GM11168 (cell line): Measurements from ENCODE around the gene INHBA.

Source experiments
- in situ Hi-C: fragments of 300-500 bp; cut with MboI; formaldehyde crosslinking; loops from one replicate; pipeline ENCODE4 v1.12.0; 2022; ENCODE audit warnings: low sequenced_read_pairs; ENCODE audit not compliant: unreplicated experiment

The INHBA gene

DNA sequence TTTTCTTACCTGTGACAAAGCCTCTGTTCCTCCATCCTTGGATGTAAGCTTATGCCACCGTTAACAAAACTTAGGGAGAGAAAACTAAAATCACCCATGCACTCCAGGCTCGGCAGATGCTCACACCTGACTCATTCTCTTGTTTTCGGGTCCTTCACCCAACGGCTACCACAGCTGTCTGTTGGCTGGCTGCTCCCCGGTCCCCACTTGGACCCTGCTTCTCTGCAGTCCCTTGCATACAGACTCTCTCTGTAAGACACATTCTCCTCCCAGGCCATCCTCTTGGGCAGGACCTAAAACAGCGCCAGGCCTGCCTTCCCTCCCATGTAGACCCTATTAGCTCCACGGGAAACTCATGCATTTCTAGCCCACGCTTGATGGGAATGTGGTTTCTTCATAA, 12.1 kb upstream of the INHBA start:
- in situ Hi-C loops: no loop called here

DNA sequence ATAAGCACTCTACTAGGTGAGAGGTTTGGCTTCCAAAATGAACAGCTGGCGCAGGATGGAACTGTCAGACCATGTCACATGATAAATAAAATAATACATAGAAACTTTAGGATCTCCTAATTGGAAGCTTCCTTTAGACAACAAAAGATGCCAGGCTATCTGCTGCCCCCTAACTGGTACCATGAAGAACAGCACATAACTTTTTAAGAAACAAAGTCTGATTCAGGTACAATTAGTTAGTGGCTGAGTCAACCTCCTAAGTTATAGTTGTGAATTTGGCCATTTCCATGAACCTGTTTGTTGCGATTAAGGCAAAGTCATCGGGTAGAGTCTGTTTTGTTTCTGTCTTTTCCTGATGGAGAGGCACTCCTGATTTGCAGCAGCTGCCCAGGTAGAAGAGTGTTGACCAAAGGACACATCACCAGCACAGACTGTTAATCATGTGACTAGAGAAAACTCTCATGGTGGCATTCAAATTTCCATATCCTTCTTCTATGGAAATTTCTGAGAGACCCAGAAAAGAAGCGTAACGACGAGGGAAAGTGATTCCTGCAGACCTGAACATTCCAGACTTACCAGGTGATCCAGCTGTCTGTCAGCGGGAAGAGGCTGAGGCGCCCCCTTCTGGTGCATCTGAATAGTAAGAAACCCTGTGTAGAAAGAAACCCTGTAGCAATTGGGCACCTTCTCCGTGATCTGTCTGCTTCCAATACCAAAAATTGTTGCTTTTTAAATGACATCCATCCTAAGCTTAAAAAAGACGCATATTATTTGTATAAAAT, 8.6 kb upstream of the INHBA start:
- in situ Hi-C loops: no loop called here

DNA sequence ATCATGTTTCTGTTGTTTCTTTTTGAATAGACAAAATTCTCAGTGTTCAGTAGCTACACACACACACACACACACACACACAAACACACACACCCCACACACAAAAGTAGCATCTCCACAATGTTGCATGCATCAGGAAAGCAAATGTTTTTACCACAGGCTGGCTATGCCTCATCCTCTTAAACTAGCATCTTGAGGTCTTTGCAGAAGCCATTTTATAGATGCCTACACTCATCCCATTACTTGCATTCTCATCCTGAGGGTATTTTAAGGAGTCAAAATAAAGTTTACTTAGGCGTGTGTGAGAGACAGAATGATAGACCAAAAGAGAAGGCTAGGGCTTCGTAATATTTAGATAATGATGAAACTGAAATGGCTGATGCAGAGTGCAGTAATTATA, 7.9 kb upstream of the INHBA start:
- in situ Hi-C loops: no loop called here

DNA sequence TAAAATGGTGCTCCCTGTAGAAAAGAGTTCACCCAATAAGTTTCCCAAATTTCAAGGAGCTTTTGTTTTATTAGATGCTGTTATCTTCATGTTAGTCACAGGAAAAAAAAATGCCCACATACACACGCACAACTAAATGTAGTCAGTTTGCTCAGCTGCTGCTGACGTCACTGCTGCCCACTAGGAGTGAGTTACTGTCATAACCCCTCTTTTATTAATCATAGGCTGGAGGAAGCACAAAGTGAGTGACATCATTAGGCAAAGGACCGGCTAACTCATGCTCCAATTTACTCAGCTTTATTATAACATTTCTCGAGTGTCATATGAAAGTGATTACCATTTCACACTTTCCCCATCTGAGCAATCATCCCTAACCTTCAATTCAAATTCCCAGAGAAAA, 6.7 kb upstream of the INHBA start:
- in situ Hi-C loops: no loop called here

DNA sequence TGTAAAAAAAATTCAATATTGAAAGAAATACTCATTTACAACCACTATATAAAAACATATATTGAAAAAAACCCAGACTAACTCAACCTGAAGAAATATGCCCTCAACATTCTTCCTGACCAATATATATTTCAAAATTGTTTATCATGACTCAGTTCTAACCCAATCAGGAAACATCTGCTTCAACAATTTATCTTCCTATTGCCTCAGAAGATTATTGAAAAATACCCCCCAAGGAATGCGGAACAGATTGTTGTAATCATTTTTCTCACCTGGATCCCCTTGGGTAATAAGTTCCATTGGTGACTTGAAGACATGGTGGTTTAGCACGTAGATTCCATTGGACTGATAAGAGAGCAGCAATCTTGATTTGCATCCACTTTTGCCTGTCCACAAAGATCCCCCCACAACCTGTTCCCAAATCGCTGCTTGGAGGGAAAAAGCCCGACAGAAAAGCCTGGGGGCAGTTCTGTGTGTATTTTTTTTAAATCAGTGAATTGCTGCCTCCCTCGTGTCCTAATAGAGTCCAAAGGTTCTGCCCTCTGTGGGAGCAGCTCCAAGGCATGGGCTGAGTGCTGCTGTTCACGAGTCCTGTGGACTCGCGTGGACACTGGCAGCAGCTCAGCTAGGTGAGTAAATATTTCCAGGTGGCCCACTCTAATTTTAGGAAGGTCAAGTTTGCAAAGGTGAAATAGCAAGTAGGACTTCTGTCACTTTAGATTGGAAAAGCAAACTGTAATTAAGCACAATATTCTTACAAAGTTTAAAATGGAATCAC, 5.9 kb upstream of the INHBA start:
- in situ Hi-C loops: no loop called here

DNA sequence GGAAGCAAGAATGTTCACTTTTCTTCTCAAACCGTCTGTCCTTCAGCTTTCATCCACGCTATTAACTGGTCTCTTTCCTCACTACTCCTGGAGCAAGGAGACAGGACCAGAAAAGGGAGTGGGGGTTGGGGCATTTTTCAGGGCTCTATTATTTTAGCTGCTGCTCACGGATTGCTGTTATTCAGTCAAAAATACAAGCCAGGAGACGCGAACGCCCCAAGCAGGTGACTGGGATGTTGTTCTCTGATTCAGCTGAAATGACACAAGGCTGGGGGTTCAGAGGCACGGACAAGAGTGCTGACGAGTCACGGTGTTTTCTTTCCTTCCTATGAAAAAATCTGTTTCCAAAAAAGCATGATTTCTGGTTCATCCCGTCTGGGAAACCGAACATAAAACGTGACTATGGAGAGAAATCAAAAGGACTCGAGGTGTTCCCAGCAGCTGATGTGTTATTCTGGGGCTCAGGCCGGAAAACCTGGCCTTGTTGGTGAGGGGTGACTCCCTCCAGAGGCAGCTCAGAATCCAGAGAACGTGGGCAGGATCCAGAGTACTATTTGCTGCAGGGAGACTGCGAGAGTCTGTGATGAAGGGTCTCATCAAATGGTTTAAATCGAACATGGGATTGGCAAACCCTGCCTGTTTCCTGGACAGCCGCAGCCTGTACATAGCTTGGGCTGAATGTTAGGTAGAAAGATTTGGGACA, 3.5 kb upstream of the INHBA start:
- in situ Hi-C loops: no loop called here

DNA sequence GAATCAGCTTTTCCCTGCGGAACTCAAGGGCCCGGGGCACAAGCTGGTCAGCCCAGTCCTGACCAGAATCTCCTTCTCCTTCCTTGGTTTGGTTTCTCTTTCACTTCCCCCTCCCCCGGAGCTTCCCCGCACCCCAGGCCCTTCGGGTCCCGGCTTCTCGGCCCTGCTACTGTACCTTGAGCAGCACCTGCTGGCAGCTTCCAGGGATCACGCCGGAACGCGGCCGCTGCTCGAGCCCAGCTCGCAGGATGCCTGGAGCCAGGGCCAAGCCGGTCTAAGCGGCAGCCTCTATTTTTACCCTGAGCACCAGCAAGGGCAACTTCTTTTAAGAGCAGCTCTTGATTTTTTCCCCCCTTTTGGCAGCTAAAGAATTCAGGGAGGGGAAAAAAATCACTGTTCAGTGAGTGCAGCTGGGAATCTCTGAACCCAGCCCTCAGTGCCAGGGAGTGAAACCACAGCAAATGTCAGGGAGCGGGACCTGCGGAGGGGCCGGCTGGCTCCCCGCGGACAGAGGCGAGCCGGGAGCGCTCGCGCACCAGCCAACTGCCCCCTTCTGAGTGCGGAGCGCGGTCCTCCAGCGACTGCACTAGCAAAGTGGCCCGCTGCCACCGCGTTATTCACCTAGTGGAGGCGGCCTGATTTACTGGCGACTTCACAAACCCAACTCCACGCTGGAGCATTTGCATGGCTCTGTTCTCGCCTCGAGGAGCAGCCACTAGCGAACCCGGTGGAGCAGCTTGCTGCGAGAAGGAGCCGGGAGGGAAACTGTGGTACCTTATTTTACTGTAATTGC, 2.4 kb upstream of the INHBA start:
- in situ Hi-C loops: no loop called here

DNA sequence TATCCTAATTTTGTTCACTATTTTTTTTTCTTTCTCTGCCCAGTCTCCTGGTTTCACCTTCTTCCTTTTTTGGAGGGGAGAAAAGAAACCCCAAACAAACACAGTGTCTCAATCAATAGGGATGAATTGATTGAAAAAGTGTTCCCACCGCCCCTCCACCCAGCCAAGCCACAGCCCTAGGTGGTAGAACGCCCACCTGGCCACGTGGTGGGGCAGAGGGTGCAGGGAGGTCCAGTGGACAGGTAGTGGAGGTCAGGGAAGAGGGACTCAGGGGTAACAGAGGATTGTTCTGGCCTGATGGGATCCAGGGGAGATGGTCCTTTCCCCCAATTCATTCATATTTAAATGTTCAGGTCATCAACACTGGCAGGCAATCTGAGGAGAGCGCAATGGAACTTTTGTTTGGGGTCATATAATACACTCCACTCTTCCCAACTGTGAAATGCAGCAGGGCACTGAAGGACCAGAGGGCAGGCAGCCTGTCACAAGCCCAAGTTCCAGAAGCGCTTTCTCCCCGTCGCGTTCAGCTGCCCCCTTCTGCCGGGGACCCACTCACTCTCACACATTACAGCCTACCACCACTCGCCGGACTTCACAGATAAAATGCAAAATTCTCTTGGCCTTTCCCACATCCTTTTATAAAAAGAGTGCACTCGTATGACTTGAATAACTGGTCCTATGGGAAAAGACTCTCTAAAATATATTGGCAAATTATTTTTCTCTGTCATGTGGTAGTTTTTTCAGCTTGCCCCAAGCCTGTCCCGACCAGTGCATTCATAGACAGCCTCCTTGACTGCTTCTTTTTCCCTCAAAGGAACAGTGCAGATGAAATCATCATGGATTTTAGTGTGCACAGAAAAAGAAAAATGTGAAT, 1.6 kb downstream of the INHBA start:
- in situ Hi-C loops: no loop called here

DNA sequence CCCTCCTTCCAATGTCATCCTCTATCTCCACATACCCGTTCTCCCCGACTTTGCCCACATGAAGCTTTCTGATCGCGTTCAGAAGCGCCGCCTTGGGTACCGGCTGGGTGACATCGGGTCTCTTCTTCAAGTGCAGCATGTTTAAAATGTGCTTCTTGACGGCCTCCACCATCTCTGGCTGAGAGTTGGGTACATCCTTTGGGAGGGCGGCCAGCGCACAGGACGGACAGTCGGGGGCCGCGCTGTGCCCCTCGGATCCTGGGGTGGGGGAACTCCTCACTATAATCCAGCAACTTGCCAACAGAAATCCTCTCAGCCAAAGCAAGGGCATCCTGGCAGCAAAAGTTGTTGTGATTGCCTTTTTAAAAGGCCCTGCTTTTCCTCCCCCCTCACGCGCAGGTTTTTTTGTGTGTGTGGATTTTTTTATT, 2.8 kb downstream of the INHBA start:
- in situ Hi-C loops: no loop called here

DNA sequence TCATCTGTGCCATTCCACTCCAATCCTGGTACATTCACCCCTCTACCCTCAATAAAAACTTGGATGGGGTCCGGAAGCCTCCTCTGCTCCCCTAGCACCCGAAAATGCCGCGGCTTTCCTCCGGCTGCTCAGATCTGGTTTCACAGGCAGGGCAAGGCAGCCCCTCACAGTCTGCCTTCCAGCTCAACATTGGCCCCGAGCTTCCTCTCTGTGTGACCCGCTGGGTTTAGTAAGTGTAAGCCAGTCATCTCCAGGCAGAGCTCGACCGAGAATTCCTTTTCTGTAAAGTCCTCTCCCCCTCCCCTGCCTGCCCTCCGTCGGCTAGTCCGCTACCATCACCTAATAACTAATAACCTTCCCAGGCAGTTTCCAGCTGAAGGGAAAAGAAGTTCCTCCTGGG, 3.4 kb downstream of the INHBA start:
- in situ Hi-C loops: no loop called here

DNA sequence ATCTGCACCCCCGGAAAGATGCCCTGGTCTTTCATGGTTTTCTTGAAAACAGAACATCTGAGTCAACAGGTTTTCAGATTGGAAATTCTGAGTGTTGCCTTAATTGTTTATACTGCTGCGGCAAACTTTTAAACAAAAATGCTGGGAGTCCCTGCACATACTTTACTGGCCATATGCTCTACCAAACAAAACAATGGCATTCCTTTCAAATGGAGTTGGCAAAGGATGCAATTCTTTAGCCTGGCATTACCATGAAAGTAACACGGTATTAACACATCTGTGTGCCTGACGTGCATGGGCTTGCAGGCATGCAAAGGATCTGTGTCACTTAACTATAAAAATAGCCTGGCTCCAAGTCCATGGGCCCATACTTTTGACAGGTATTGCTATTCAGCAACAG, 4.2 kb downstream of the INHBA start:
- in situ Hi-C loops: no loop called here

DNA sequence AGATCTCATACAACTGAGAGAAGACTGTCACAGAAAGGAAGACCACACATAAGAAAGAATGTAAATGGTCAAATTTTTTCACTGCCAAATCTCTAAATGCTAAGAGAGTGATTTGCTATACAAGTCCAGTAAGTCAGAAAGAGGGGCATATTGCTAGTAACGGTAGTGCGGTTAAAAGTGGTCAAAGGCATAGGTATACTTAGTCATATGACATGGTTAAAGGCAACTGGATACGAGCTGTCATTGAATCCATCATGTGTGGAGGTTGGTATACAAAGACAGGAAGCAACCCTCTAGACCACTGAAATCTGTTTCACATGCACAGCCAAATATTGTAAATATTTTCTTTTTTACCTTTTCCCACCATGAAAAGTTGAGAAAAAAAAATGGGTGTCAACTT, 4.8 kb downstream of the INHBA start:
- in situ Hi-C loops: no loop called here

DNA sequence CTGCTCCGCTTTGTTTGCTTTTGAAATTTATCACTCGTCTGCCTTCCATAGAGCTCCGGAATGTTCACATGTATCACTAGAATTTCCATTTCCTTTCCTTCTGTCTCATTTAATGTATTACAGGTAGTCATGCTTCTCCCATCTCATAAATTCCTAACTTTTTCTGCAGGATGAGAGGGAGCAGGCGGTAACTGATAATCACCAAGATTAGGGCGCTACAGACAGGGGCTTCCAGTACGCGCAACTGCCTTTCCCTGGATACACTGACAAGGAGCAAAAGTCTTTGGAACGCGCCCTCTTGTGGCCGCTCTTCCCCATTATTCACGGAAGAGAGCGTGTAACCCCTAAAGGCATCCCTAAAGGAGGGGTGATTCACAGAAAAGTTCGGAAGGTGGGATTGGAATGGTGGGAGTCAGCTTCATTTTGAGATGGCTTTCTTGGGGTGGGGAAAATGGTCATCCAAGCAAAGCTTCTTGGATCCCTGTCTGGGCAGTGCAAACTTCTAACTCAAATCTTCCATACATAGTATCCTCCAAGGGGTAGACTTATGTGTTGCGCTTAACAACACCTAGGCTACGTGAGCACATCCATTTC, 6.5 kb downstream of the INHBA start:
- in situ Hi-C loops: no loop called here

DNA sequence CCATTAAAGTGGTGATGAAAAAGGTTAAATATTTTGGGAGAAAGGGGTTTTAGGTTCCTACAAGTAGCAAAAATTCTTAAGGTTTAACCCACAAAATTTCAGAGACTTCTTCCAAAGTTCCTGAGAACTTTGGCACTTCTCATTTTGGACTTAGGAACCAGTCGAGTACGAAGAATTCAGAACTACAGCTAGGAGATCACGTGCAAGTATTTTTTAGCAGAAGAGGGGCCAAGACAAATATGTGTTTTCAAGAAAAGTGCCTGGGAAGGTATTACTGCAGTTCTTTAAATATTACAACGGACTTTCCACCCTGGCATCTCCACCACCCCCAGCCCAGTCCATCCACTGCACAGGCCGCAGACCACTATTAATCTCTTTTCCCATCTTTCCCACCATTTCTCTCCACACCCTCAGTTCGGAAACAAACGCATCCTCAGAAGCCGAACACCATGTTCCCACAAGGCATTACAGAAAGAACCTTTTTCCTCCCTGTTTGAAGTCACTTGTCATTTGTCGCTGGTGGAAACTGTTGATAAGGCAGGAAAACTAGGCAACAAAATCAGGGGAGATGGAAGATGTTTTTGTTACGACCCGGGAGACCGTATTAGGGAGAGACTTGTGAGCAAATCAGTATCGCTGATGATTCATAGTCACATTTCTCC, 7.1 kb downstream of the INHBA start:
- in situ Hi-C loops: no loop called here

DNA sequence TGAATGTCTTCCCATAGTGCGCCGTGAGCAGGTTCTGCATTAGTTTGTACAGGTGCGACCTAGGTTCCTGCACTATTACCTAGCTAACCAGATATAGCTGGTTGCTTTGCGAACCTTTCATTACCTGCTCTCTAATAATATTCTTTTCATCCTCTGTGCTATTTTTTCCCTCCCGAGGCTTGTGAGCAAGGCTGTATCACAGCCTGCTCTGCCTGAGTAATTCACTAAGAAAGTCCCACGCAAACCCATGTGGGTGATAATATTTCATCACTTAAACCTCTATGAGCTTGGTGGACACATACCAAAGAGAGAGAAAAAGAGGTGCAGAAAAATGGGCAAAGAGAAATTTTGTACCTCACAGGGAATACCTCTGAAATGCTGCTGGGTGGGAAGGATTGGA, 8.4 kb downstream of the INHBA start:
- in situ Hi-C loops: no loop called here

DNA sequence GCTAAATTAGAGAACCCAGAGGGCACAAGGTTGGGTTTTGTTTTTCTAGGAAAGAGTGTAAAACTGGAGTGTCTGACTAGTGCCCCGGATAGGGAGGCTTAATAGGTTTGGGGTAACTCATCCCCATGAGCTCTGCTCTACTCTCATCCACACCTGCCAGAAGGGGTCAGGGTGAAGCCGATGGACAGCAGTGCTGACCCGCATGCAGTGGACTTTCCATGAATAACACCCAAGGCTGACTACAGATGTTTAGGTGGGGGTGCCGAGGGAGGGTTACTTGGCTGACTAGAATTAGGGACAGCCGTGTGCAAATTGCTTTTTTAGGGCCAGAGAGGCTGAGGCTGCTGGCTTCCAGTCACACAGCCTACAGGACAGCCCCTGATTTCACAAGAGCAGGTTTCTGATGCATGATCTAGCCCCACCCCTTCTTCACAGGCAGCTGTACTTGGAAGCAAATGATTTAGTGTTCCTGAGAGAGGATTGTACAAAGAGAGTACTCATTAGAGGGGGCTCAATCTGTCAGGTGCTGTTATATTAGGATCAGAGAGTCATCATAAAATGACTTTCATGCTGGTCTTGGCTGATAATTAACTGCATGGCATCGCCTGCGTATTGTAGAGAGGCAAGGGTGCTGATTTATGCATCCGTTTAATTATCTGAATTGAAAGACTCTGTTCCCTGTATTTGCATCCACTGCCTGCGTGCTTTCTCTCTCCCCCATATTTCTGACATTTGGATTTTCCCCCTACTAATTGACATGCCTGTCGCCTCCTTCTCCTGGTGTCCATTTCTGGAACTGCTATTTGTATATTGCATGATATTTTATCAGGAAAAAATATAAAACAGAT, 9.5 kb downstream of the INHBA start:
- in situ Hi-C loops: no loop called here

DNA sequence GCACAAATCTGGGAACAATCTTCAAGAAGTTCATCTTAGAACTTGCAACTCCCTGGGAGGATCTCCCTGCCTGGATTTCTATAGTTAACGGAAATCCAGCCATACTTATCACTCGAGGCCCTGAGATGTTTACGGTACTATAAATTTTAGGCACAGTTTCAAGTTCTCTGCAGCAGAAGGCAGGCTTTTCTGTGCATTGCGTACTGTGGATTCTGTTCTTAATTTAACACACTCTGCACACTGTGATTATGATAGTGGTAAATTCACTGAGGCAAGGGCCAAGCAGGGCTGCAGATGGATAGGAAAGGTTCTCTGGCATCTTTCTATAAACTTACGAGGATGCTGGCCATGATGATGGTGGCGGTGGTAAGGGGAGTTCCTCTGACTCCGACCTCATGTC, 10.6 kb downstream of the INHBA start:
- in situ Hi-C loops: no loop called here
